GM21515 (cell line): Measurements from ENCODE around the gene BEGAIN.

Experiments used
- ATAC-seq: cut with Tn5 transposase; IDR thresholded peaks from one replicate; pipeline ENCODE4 v1.9.1; 2021; ENCODE audit not compliant: unreplicated experiment

Gene BEGAIN

GRCh38 chr14:100616854-100617409 lies 29.7 kb upstream of the BEGAIN start:
- no peak for ATAC-seq

GRCh38 chr14:100615736-100616695 lies 28.8 kb upstream of the BEGAIN start:
- ATAC-seq = no peak

- ATAC-seq = no peak
These were observed 27.6 kb upstream of the BEGAIN start for GRCh38 chr14:100614803-100615202.

DNA sequence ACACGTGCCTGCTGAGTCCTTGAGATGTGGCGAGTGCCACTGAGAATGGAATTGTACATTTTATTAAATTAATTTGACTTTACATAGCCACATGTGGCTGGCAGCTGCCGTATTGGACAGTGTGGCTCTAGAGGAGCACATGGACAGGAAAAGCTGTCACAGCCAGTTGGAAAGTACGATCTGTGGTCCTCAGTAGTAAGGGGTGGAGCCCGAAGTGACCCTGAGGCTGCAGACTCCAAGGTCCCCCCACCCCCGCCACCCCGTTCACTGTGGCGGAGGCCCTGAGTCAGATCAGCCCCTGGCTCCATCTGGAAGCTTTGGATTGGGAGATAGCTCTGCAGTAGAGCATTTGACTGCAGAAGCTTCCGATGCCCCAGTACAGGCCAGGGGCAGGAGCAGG lies 25.8 kb upstream of the BEGAIN start:
- ATAC-seq = no peak

DNA sequence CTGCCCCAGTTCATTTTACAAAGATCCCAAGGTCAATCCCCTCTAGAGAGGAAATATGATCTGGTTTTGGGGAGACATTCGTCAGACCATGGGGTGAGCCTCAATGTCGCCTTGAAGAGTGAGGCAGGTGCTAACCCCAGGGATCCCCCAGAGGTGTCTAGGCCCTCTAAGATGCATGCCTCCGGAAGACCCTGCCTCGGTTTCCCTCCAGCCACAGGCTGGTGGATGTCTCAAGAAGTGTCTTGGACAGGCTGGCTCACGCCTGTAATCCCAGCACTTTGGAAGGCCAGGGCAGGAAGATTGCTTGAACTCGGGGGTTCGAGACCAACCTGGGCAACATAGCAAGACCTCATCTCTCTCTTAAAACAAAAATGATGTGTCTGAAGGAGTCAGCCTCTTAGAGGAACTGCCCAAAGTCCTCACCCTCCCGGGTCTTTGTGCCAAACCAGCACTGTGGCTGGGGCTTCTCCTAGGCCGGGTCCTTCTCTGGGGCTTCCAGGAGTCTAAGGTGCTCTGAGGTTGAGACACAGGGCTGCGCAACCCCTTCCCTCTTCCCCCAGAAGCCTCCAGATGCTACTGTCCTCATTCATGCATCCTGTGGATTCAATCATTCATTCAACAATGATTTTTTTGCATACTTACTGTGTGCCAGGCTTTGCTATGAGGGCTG lies 24.7 kb upstream of the BEGAIN start:
- ATAC-seq = no peak

- no peak for ATAC-seq
These were observed 23.4 kb upstream of the BEGAIN start for GRCh38 chr14:100610511-100611217.

- no peak for ATAC-seq
These were observed 22.7 kb upstream of the BEGAIN start for GRCh38 chr14:100609941-100610391.

GRCh38 chr14:100609331-100609870 lies 22.2 kb upstream of the BEGAIN start:
- no peak for ATAC-seq

- no peak for ATAC-seq
These were observed 21.5 kb upstream of the BEGAIN start for GRCh38 chr14:100608586-100609330.

GRCh38 chr14:100608064-100608463 lies 20.8 kb upstream of the BEGAIN start:
- no peak for ATAC-seq

GRCh38 chr14:100607611-100607956 lies 20.4 kb upstream of the BEGAIN start:
- no peak for ATAC-seq

DNA sequence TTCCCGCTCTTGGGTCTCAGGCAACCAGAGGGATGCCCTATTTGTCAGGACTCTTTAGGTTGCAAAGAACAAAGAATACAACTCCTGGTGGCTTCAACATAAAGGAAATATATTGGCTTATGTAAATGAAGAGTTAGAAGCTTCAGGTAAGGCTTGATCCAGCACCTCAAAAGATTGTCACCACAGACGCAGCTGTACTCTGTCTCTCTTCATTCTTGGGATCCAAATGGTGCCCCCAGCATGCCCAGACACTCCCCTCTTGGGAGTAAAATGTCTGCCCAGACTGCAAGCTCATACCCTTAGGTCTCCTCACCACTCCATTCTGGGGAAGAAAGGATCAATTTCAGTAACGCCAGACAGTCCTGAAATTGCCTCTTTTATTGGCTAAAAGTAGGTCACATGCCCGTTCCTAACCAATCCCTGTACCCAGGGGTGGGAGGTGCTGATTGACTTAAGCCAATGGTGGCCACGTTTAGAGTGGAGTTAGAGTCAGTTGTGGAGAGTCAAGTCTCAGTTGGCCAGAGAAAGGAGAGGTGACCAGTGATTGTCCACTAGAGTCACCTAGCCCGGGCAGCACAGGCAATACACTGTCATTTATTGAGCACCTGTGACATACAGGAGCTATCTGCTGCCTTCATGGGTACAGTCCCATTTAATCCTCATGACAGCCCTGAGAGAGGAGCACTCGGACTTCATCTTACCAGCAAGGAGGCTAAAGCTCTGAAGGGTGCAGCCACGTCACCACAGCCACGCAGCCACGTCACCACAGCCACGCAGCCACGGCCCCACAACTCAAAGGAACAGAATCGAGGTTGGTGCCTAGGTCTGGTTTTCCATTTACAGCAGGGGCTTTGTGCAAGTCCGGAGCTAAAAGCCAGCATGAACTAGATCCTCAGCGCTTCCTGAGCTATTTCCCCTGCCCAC lies 19.7 kb upstream of the BEGAIN start:
- ATAC-seq = no peak

GRCh38 chr14:100605706-100606686 lies 18.8 kb upstream of the BEGAIN start:
- ATAC-seq = no peak

DNA sequence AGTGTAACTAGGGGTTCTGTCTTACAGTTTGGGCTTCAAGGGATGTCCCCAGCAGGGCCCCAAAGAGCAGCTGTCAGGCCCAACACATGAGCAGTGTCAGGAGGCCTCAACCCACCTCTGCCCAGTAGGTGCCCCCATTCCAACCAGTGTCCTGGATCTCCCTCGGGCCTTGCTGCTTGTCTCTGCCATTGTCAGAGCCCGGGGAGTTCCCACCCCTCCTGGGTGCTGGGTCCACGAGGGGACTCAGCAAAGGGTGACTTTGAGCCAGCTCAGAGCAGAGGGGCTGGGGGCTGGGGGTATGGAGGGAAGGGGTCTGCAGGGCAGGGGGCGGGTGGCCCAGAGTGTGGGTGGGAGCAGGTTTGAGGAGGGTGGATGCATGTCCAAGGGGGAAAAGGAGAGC lies 18.0 kb upstream of the BEGAIN start:
- ATAC-seq = no peak

GRCh38 chr14:100604709-100605108 lies 17.5 kb upstream of the BEGAIN start:
- ATAC-seq = no peak

DNA sequence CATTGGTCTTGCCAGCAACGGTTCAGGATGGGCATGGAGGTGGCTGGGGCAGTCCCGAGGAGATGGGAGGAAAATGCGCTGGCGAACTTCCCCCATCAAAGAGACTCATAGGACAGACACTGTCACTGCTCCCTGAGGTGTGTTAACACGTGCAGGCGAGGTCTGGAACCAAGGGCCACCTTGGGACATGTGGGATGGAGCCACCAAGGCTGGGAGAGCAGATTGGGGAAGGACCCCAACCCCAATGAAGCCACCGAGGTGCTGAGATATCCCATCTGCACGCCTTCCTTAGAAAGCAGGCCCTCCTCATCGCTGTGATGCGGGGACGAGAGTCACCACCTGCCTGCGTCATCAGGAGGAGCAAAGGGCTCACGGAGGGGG lies 16.9 kb upstream of the BEGAIN start:
- ATAC-seq = no peak

- no peak for ATAC-seq
These were observed 16.3 kb upstream of the BEGAIN start for GRCh38 chr14:100603341-100604120.
